Measurements from ENCODE around the gene UXS1.

The UXS1 gene

GRCh38 chr2:106061611-106062349 lies 132.3 kb downstream of the UXS1 start:
- TF ChIP-seq EP300 (IDR thresholded peaks at IDR 0.05; ENCODE audit: borderline replicate concordance) = no peak
- TF ChIP-seq CEBPB (IDR thresholded peaks at IDR 0.05) = no peak
- no peak for TF ChIP-seq YY1 (IDR thresholded peaks at IDR 0.05; ENCODE audit: low read depth)

DNA sequence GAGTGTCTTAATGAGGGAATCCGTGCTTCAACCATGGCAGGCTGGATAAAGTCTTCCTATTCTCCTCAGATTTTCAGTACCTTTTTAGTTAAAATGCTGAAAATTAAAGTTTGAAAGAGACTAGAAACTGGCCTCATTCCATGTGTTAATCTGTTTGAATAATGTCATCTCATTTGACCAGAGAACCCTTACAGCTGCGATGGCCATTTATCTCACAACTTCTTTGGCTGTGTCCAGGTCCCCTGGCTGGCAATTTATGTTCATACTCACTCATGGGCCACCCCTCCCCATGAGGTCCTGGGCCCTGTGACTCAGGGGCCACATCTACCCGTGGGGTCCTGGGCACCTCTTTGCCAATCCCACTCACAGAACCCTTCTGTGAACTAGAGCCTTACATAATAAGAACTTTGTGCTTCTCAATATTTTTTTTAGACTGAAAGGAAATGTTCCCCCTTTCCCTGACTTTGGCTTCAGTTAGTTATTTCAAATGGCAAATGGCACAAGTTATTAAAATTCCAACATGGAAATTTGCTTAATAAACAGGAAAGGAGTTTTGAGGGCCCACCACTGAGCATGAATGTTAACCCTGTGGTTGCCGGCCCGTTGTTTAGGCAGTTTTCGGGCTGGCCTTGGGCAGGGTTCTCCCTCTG lies 134.6 kb downstream of the UXS1 start:
- TF ChIP-seq NFIC (IDR thresholded peaks at IDR 0.05) = no peak
- no peak for TF ChIP-seq TAF1 (IDR thresholded peaks at IDR 0.05; ENCODE audit: low read depth)
- TF ChIP-seq CREB1 (IDR thresholded peaks at IDR 0.05; ENCODE audit: low read depth) = no peak
- no peak for TF ChIP-seq USF1 (IDR thresholded peaks at IDR 0.05)
- TF ChIP-seq YY1 (IDR thresholded peaks at IDR 0.05; ENCODE audit: low read depth) = no peak

GRCh38 chr2:106058469-106059137 lies 135.5 kb downstream of the UXS1 start:
- TF ChIP-seq ZBTB7A (IDR thresholded peaks at IDR 0.05; ENCODE audit: low read depth) (no peak), USF1 (IDR thresholded peaks at IDR 0.05) (no peak), CREB1 (IDR thresholded peaks at IDR 0.05; ENCODE audit: low read depth) (no peak), TEAD4 (IDR thresholded peaks at IDR 0.05) (no peak), REST (IDR thresholded peaks at IDR 0.05; ENCODE audit: low read depth) (no peak), RAD21 (IDR thresholded peaks at IDR 0.05; ENCODE audit: low read depth) (no peak), EP300 (IDR thresholded peaks at IDR 0.05; ENCODE audit: borderline replicate concordance) (no peak), MAX (IDR thresholded peaks at IDR 0.05) (no peak), YY1 (IDR thresholded peaks at IDR 0.05; ENCODE audit: low read depth) (no peak), TCF12 (IDR thresholded peaks at IDR 0.05; ENCODE audit: low read depth) (no peak), TAF1 (IDR thresholded peaks at IDR 0.05; ENCODE audit: low read depth) (no peak), EGR1 (IDR thresholded peaks at IDR 0.05) (no peak)

GRCh38 chr2:106057206-106057605 lies 136.9 kb downstream of the UXS1 start:
- TF ChIP-seq TCF12 (IDR thresholded peaks at IDR 0.05; ENCODE audit: low read depth) (no peak), YY1 (IDR thresholded peaks at IDR 0.05; ENCODE audit: low read depth) (no peak), TAF1 (IDR thresholded peaks at IDR 0.05; ENCODE audit: low read depth) (no peak), RAD21 (IDR thresholded peaks at IDR 0.05; ENCODE audit: low read depth) (no peak), EP300 (IDR thresholded peaks at IDR 0.05; ENCODE audit: borderline replicate concordance) (no peak), CEBPB (IDR thresholded peaks at IDR 0.05) (no peak), REST (IDR thresholded peaks at IDR 0.05; ENCODE audit: low read depth) (no peak), EGR1 (IDR thresholded peaks at IDR 0.05) (no peak), MAX (IDR thresholded peaks at IDR 0.05) (no peak), FOXM1 (IDR thresholded peaks at IDR 0.05; ENCODE audit: borderline replicate concordance, low read depth) (no peak), NFIC (IDR thresholded peaks at IDR 0.05) (no peak), USF1 (IDR thresholded peaks at IDR 0.05) (no peak), CREB1 (IDR thresholded peaks at IDR 0.05; ENCODE audit: low read depth) (no peak), ZBTB7A (IDR thresholded peaks at IDR 0.05; ENCODE audit: low read depth) (no peak), TEAD4 (IDR thresholded peaks at IDR 0.05) (no peak)
